Right renal pelvis (tissue), 4 donors: ENCODE results near the gene HAPLN2. TPM values are rescaled to one million over a fixed set of nuclear protein-coding genes. Genes with fewer than 3 reads are reported as not detected.
A peak's percentile ranks its signal among the peaks of the same experiment; 100 is the strongest.
"Not testable (repeated sequence)": the region's sequence is repeated elsewhere in the genome, so short reads cannot be mapped to it uniquely, and the experiment has no call there.

ENCODE experiments used
- DNase-seq, 4 donors: peaks; one replicate each; pipeline ENCODE4 v3.0.0-alpha.2; 2013; ENCODE audit warnings: low read depth in 4 of 4, low spot score in 3 of 4, missing footprints in 1 of 4
- polyA plus RNA-seq, 4 donors: library from polyadenylated mRNA; unstranded; fragments of 120-200 nt; gene quantifications; one replicate each; pipeline ENCODE4 v1.2.1, GENCODE V29; 2013; ENCODE audit not compliant: insufficient read length in 4 of 4

The HAPLN2 gene
- polyA plus RNA-seq, 4 donors = 0.11 to 0.45 (median 0.42) TPM

DNA sequence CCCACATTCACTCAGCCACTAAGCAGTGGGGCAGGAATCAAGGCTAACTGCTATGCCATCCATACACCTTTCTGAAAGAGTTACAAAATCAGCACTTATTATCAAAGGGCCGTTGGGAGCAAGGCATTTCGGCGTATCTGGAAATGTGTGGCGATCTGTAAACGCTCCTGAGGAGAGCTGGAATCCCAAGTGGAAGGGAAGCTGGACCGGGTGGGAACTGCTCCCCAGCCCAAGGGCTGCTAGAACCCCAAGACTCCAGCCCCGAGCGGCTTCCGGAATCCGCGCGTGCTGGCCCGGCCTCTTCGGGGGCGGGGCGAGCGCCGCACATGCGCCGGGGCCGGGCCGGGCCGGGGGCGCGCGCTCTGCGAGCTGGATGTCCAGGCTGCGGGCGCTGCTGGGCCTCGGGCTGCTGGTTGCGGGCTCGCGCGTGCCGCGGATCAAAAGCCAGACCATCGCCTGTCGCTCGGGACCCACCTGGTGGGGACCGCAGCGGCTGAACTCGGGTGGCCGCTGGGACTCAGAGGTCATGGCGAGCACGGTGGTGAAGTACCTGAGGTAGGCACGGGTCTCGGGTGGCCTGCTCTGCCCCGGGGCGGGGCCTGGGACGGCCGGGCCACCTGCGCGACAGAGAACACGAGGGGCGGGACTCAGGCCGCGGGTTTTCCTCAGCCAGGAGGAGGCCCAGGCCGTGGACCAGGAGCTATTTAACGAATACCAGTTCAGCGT lies 27.6 kb upstream of the HAPLN2 start, which contains the start of gene NAXE:
NAXE (plus strand) TSS at position 345 of the 726 bp plus-strand sequence; CDS start at position 374, 29 bp downstream.
- no peak for DNase-seq

DNA sequence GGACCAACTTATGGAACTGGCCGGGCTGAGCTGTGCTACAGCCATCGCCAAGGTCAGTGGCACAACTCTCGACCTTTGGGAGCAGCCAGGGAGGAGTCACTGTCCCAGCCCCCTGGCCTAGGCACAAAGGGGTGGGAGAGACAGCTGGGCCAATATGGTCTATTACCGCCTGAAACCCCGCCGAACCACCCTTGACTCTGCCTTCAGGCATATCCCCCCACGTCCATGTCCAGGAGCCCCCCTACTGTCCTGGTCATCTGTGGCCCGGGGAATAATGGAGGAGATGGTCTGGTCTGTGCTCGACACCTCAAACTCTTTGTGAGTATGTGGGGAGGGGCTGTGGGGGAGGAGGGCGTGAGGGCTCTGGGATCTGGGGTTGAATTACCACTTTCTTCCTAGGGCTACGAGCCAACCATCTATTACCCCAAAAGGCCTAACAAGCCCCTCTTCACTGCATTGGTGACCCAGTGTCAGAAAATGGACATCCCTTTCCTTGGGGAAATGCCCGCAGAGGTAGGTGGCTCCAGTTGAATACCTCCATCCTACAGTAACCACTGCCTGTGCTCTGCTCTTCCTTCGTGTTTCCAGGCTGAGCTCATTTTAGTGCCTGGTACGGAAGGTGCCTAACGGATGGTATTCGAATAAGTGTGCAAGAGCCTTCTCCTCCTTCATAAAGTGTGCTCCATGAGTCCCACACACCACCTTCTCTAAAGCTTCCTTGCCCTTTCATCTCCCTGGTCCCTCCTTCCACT lies 26.9 kb upstream of the HAPLN2 start:
- DNase-seq = no peak

DNA sequence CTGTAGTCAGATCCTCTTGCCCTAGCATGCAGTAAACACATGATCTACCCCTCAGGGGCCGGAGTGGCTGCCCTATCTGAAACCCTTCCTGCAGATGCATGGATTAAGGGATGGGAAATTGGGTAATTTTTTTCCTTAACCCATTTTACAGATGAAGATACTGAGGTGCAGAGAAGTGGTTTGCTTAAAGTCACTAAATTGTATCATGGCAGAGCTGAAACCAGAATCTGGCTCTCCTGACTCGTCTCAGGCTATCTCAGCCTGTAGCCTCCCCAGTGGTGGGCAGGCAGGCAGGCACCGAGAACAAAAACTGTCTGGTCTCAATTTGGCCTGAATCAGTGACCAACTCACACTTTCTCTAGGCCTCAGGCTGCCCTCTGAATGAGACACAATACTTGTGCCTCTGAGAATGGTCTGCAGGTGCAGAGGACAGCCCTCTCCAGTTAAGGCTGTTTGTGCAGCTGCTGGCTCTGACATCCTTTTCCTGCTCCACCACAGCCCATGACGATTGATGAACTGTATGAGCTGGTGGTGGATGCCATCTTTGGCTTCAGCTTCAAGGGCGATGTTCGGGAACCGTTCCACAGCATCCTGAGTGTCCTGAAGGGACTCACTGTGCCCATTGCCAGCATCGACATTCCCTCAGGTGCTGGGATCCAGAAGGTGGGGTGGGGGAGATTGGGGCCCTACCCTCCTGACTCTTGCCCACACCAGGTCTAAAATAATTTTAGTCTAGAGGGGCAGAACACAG lies 26.1 kb upstream of the HAPLN2 start:
- DNase-seq = no peak

DNA sequence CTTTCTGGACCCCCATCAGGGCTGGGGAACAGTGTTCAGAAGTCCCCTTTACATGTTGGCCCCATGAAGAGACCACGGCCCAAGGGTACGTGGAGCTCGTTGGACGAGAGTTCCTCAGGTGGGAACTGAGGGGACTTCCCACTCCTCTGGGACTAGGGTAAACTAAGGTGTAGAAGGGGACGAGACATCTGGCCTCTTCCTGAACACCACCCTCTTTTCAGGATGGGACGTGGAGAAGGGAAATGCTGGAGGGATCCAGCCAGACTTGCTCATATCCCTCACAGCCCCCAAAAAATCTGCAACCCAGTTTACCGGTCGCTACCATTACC lies 25.6 kb upstream of the HAPLN2 start:
- no peak for DNase-seq

DNA sequence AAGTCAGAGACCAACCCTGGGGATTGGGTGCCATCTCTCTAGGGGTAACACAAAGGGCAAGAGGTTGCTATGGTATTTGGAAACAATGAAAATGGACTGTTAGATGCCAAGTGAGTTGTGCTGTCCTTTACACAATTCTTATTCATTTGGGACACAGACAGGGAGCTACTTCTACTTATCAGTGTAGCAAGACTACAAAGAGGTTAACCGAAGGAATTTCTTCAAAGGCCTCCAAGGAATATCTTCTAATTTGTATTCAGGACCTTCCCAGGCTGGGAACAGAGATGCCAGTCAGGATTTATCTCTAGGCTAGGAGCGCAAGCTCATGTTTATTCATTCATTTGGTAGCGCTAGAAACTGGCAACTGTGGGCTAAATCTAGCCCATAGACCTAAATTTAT lies 25.0 kb upstream of the HAPLN2 start:
- DNase-seq = no peak

DNA sequence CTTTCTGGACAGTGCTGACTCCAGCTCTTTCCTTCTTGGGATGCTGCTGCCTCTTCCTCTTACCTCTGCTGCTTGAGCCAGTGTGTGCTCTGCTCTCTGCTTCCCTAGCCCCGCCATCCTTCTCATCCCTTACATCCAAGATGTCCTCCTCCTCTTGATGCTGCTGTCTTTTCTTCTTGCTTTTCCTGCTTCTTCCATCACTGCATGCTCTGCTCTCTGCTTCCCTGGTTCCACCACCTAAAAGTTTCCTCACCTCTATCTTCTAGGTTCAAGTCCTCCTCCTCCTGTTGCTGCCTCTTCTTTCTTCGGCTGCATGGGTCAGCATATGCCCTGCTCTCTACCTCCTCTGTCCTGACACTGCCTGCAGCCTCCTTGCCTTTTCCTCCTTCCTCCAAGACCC lies 24.2 kb upstream of the HAPLN2 start:
- no peak for DNase-seq

DNA sequence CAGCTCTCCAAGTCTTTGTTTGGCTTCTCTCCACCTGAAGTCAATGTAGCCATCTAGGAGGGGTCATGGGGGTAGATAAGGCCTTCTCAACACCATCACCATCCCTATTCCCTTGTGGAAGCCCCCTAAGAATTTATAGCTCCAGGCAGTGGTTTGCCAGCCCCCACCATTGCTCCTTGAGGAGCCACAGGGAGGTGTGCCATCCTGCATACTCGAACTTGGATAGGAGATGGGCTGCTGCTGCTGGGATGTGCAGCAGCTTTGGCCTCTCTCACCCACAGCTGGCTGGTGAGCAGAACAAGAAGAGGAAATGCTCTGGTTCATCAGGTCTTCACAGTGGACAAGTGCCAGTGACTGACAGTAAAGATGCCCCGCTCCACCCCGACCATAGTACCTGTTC lies 22.8 kb upstream of the HAPLN2 start:
- no peak for DNase-seq

DNA sequence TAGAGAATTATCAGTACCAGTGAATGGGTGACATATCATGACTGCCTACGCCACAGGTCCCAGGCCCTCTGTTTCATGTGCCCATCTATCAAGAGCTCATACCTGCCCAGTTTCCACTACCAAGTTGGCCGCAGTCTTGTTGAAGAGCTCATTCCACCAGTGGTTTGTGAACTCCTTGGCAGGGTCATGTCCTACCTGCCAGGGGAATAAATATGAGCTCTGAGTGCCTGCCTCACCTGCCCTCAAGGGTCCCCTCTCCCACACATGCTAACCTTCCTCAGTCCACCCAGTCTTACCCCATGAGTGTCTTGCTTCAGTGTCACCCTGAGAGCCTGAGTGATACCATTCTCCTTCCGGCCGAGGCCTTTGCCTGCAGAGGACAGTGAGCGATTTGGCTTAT lies 21.1 kb upstream of the HAPLN2 start:
- no peak for DNase-seq

DNA sequence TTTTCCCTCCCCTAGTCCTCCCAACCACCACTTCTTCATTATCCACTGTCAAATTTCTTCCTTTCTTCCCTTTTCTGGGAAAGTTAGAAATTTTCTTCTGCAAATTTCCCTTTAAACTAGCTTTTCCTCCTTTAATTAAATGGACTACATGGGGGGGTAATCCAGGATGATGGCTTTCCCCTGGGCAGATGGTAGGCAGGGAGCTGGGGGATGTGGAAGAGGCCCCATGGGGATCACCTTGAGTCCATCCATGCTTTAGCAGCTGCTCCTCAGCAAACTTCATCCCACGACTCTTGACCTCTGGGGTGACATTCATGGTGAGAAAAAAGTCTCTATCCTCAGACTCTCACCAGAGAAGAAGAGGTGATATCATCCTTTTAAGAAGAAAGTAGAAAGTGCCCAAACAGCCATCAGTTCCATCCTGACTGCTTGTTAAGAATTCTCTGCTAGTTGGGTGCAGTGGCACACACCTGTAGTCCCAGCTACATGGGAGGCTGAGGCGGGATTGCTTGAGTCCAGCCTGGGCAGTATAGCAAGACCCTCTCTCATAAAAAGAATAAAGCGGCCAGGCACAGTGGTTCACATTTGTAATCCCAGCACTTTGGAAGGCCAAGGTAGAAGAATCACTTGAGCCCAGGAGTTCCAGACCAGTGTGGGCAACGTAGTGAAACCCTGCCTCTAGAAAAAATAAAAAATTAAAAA lies 20.3 kb upstream of the HAPLN2 start:
- DNase-seq = no peak

DNA sequence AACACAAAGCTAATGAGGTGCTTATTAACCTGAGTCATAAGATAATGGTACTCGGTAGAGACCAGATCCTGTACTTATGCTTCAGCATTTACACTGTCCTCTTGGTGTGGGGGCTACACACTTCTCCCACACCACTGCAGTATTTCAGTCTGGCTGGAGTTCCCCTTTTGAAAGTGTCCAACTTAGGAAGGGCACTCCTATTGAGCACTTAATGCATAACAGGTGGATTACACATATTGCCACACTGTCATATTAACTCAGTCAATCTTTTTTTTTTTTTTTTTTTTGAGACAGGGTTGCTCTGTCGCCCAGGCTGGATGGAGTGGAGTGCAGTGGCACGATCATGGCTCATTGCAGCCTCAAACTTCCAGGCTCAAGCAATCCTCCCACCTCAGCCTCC lies 19.4 kb upstream of the HAPLN2 start:
- no peak for DNase-seq

DNA sequence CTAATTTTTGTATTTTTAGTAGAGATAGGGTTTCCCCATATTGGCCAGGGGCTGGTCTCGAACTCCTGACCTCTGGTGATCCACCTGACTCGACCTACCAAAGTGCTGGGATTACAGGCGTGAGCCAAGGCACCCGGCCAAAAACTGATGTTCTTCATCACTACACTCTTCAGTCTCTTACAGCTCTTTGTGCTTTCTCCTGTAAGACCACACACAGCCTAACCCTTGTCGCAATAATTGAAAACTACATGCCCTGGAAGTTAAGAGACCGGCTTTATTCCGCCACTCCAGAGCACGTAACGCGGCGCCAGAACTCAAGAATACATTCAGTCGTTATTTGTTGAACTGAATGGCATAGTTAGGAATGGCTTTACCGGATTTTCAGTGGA lies 18.5 kb upstream of the HAPLN2 start:
- DNase-seq = no peak

DNA sequence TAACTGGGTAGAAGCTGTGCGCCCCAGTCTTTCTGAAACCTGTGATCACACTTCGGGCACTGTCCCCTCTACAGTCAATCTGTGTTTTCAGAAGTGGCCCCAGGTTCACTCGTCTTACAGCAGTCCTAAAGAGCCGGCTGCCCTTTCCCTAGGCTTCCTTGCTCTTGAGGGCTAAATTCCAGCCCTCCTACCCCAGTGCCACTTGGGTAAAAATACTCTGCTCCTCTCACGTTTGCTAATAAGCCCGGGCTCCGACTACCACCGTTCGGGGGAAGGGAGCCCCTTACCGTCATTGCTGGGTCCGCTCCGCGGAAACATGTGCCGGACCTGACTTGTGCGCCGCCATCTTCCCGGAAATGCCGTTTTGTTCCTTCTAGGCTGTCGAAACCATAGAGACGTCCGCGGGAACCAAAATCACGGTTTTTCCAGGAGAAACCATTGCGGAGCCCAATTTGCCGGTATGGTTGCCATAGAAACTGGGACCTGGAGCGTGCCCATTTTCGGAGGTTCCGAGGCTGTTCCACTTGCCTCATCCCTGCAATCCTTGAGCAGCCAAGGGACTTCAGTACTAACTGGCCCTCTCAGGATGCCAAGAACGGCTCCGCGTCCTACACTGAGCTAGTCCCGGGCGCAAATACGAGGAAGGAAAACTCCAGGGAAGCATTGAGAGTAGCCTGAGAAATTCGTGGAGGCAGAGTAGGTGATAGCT lies 17.9 kb upstream of the HAPLN2 start, which contains the start of gene GPATCH4:
GPATCH4 (minus strand) TSS at position 358 of the 709 bp plus-strand sequence.
- peak in 1 of 4 donors; percentile 76 for DNase-seq

DNA sequence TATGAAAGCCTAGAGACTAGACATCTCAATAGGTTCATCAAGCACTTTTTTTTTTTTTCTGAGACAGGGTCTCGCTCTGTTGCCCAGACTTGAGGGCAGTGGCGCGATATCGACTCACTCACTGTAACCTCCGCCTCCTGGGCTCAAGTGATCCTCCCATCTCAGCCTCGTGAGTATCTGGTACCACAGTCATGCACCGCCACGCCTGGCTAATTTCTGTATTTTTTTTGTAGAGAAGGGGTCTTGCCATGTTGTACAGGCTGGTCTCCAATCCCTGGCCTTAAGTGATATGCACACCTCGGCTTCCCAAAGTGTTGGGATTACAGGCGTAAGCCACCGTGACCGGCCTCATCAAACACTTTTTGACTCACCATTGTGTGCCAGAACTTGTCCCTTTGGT lies 17.3 kb upstream of the HAPLN2 start:
- no peak for DNase-seq

DNA sequence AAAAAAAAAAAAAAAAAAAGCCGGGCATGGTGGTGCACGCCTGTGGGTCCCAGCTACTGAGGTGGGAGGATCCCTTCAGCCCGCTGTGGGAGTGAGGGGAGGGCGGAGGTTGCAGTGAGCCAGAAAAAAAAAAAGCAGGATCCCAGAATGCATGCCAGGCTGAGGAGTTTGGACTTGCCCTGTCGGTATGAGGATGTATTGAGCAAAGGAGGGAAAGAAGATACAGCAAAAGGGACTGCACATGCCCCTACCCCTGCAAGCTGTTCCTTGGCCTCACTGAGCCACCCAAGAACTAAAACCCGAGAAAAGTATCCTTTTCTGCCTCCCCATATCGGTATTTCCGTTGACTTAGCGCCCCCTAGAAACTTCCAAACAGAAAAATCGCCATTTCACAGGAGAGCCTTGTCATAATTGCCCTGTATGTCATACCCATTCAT lies 16.6 kb upstream of the HAPLN2 start:
- no peak for DNase-seq

DNA sequence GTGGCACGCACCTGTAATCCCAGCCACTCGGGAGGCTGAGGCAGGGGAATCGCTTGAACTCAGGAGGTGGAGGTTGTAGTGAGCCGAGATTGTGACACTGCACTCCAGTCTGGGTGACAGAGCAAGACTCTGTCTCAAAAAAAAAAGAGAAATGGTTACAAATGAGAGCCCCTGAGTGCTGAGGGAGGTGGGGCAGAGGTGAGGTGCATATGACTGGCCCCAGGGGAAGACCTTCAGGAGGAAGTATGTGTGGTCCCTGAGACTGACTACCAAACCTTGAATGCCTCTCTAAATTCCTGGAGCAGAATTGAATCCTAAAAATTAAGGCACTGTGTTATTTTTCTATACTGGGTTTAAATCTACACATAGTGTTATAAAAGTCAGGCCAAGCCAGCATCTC lies 11.9 kb upstream of the HAPLN2 start:
- not testable (repeated sequence) for DNase-seq

DNA sequence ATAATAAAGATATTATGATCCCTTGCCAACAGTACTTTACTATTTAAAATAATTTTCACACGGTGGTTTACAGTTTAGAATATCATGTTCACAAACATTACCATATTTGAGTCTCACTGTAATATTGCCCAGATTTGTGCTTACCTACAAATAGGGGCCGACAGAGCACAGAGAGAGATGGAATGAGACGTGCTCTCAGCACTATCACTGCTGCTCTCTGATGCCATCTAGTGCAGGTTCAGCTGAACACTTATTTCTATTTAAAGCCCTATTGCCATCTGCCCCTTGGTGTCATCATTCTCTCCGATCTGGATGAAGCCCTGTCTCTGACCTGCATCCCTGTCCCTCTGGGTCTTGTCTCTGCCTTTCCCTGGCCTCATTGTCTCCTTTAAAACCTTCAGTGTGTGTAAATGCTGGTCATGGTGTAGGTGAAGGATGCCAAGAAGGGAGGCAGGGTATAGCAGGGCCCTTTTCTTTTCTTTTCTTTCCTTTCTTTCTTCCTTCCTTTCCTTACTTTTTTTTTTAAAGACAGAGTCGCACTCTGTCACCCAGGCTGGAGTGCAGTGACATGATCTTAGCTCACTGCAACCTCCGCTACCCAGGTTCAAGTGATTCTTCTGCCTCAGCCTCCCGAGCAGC lies 11.1 kb upstream of the HAPLN2 start:
- DNase-seq = no peak

DNA sequence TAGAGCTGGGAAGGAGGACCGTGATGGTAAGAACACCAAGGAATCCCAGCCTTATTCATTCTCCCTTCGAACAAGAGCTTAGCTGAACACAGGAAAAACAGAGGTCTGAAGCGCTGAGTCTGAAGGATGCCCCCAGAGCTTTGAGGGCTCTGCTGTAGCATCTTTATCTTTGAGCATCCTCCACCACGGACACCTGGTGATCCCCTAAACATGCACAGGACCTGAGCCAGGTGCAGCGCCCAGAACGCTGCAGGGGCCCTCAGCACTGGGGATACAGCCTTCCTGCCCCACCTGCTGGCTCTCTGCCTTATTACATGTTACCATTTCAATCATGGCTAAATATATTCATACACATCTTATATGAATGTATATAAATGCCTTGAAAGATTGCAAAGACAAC lies 10.2 kb upstream of the HAPLN2 start:
- no peak for DNase-seq

DNA sequence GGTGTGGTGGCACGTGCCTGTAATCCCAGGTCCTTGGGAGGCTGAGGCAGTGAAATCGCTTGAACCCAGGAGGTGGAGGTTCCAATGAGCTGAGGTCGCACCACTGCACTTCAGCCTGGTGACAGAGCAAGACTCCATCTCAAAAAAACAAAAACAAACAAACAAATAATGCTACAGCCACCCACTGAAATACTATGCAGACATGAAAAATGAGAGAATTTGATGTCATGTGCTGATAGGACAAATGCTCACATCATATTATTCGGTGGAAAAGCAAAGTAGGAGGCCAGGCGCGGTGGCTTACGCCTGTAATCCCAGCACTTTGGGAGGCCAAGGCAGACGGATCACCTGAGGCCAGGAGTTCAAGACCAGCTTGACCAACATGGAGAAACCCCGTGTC lies 9.1 kb upstream of the HAPLN2 start:
- not testable (repeated sequence) for DNase-seq

DNA sequence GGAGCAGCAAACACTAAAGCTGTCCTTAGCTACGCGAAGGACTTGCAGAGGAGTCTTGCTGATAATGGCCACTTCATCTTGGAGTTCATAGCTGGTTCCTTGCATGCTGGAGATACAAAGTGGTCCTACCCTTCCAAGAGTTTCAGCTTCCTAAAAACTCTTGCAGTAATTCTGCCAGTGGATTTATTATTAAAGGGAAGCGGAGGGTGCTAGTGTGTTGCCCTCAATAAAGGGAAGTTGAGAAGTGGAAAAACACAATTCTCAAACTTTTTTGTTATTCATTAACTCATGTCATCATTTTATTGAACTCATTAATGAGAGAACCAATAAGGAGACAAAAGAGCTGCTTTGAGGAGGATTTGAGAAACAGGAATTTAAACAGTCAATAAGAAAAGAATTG lies 6.5 kb upstream of the HAPLN2 start:
- no peak for DNase-seq

DNA sequence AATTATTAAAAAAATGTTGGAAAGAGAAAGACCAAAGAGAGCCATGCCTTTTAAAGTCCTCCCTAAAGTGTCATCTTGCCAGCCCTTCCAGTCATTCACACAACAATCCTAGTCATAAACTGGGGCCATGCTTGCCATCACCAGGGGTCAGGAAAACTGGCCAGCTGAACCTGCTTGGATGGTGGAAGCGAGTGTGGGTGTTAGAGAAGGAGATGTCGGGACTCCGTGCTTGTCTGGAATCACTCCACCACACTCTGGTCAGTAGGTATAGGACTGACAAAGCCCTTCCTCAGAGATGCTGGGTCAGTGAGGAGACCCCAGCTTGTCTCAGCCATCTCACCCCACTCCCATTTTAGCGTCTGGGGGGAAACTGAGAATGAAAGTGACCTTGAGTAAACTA lies 3.3 kb upstream of the HAPLN2 start:
- no peak for DNase-seq
